HG02642 (cell line): ENCODE measurements around the gene PPP3R2.

Experiments
- ATAC-seq: cut with Tn5 transposase; IDR thresholded peaks from one replicate; pipeline ENCODE4 v1.9.1; 2021; ENCODE audit warnings: mild to moderate bottlenecking; ENCODE audit not compliant: unreplicated experiment, poor library complexity

PPP3R2 gene, protein sequence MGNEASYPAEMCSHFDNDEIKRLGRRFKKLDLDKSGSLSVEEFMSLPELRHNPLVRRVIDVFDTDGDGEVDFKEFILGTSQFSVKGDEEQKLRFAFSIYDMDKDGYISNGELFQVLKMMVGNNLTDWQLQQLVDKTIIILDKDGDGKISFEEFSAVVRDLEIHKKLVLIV

GRCh38 chr9:101594796-101595195 lies at the start of gene PPP3R2:
PPP3R2 (minus strand) TSS chr9:101594969; CDS start chr9:101594921, 48 bp downstream.
- ATAC-seq = no peak

GRCh38 chr9:101639785-101640665 lies 45.3 kb upstream of the PPP3R2 start:
- ATAC-seq = no peak

GRCh38 chr9:101639311-101639710 lies 44.5 kb upstream of the PPP3R2 start:
- no peak for ATAC-seq

- ATAC-seq = no peak
Observed at GRCh38 chr9:101636247-101636646, 41.5 kb upstream of the PPP3R2 start.

- no peak for ATAC-seq
Observed at GRCh38 chr9:101635473-101635872, 40.7 kb upstream of the PPP3R2 start.

DNA sequence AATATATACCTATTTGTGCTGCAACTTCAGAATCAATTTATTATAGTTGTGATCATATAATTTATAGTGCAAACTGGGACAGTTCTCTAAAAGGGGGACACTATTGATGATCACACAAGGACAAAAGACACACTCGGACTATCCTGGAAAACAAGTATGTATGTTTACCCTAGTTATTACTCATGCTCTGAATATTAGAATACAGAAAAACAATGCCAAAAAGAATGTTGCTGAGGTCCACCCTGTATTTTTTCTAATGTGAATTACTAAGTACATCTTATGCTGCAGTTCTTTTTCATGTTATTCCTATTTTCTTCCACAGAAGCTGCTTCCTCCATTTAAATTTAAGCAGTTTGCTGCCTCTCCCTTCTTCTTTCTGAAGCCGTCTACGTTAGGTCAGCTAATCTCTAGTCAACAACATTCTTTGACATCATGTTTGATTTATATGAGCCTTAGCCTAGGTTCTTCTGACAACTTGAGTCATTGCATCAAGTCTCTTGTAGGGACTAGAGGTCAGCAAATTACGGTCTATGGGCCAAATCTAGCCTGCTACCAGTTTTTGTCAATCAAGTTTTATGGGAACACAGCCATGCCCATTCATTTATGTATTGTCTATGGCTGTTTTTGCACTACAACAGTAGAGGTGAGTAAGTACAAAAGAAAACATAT lies 40.1 kb upstream of the PPP3R2 start:
- no peak for ATAC-seq

- no peak for ATAC-seq
Observed at GRCh38 chr9:101632611-101633010, 37.8 kb upstream of the PPP3R2 start.

- no peak for ATAC-seq
Observed at GRCh38 chr9:101631892-101632291, 37.1 kb upstream of the PPP3R2 start.

- ATAC-seq = no peak
Observed at GRCh38 chr9:101629636-101630035, 34.9 kb upstream of the PPP3R2 start.

DNA sequence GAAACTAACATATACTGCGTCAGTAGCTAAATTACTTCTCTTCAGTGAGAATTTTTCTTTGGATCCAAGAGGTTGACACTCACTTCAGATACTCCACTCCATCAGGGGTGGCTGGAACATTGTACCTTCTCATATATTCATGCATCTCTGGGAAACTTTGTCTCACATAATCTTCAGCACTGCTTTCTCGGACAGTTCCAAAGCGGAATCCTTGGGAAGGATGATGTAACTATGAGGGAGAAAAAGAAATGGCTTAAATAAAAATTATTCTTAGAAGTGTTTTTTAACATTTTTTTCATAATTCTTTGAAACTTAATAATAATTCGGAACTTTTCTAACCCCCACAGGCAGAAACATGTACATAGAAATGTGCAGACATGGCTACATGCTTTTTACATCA lies 33.4 kb upstream of the PPP3R2 start:
- no peak for ATAC-seq

DNA sequence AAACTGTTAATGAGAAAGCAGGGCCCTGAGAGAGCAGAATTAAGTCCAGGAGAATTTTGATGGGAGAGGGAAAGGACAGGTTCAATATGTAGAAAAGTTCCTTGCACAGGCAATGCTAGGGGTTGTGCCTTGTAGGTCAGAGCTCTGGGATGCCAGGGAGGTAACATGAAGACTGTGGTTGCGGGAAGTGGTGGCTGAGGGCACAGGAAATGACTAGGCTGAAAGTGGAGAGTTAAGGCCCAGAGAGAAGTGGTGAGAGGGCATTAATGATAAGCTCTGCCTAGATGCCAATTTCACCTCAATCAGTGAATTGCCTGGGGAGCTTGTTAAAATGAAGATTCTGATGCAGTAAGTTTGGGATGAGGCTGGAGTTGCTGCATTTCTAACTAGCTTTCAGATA lies 31.5 kb upstream of the PPP3R2 start:
- no peak for ATAC-seq

DNA sequence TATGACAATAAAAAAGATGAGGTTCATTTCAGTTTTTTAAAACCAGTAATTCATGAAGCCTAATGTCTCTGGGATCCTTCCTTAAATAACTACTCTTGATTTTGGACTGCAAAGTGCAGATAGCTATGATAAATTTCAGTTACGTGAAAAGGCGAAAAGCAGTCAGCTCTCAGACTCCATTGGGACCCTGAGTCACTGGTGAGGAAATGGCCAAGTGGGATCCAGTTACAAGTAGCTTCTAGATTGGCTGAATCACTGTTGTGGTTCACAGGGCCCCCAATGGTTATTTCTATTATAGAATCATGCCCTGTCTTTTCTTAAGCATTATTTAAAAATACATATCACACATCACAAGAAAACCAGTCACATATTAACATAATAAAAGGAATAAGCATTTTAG lies 31.1 kb upstream of the PPP3R2 start:
- ATAC-seq = no peak

- ATAC-seq = no peak
Observed at GRCh38 chr9:101620452-101620851, 25.7 kb upstream of the PPP3R2 start.

- ATAC-seq = no peak
Observed at GRCh38 chr9:101618698-101619097, 23.9 kb upstream of the PPP3R2 start.

GRCh38 chr9:101605547-101605946 lies 10.8 kb upstream of the PPP3R2 start:
- no peak for ATAC-seq

DNA sequence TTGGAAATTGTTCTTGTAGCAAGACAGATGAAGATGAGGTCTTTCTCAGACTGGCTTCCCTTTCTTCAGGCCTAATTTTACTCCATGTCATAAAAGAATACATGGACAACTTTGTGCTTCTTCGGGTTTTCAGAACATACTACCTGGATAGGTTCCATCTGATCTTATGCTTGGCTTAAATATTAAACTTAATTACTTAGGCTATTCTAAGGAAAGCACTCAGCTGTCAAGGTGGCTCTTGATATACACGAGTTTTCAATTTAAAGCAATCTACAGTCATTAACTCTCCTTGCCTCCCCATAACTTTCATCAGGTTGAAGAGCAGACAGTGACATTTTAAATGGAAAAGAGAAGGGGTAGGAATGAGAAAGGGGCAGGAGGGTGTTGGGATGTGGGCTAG lies 9.5 kb upstream of the PPP3R2 start:
- no peak for ATAC-seq

- ATAC-seq = no peak
Observed at GRCh38 chr9:101601904-101602765, 7.4 kb upstream of the PPP3R2 start.

- ATAC-seq = no peak
Observed at GRCh38 chr9:101593345-101593744, 1.4 kb downstream of the PPP3R2 start.

GRCh38 chr9:101592788-101593187 lies 2.0 kb downstream of the PPP3R2 start:
- ATAC-seq = no peak

- ATAC-seq = no peak
Observed at GRCh38 chr9:101591787-101592446, 2.9 kb downstream of the PPP3R2 start.
